ENCODE measurements around the gene MAP3K5. TPM values are rescaled to one million over a fixed set of nuclear protein-coding genes. Genes with fewer than 3 reads are reported as not detected.

Gene MAP3K5
- total RNA-seq, 1 experiment from 2014 or later, result 8.1 TPM

GRCh38 chr6:136729832-136730231 is 62.4 kb downstream of the MAP3K5 start:
- ATAC-seq (no peak), DNase-seq (ENCODE audit: low read depth, low spot score) (no peak)
- H3K4me1 ChIP-seq (ENCODE audit: control insufficient read depth, insufficient read depth, low read length), result no peaks in the 10 kb centered on the region
- H3K9me3 ChIP-seq (ENCODE audit: control insufficient read depth, insufficient read depth, low read depth, low read length), result no peaks in the 10 kb centered on the region
- H3K4me3 ChIP-seq (ENCODE audit: low read depth in 2 of 2, low read length in 2 of 2), result no peak overlapping the region
- no peak for TF ChIP-seq SIN3A (IDR thresholded peaks at IDR 0.05; ENCODE audit: borderline replicate concordance, insufficient read depth, low read depth, low read length)
- intact Hi-C loops (cut with micrococcal nuclease; ENCODE audit: unreplicated experiment) (no loop called here), in situ Hi-C loops (cut with HindIII; ENCODE audit: low pct_unique_long_range_greater_than_20kb, low sequenced_read_pairs) (no loop called here)
- POLR2A ChIA-PET, result no interaction called here
- CTCF ChIA-PET, result no interaction called here
- H3K36me3 ChIP-seq (ENCODE audit: control insufficient read depth, insufficient read depth, low read length), result no peaks in the 10 kb centered on the region
- H3K27ac ChIP-seq (ENCODE audit: low read length), result no peak overlapping the region
- no TSS peak for BruUV-seq (replicated peaks)
- no peaks in the 10 kb centered on the region for H3K27me3 ChIP-seq (ENCODE audit: control insufficient read depth, insufficient read depth, low read length)

GRCh38 chr6:136728976-136729515 is 63.2 kb downstream of the MAP3K5 start:
- Histone ChIP-seq H3K36me3 (ENCODE audit: control insufficient read depth, insufficient read depth, low read length) (no peaks in the 10 kb centered on the region), H3K9me3 (ENCODE audit: control insufficient read depth, insufficient read depth, low read depth, low read length) (no peaks in the 10 kb centered on the region), H3K27me3 (ENCODE audit: control insufficient read depth, insufficient read depth, low read length) (no peaks in the 10 kb centered on the region), H3K4me1 (ENCODE audit: control insufficient read depth, insufficient read depth, low read length) (no peaks in the 10 kb centered on the region), H3K27ac (ENCODE audit: low read length) (no peak overlapping the region), H3K4me3 (ENCODE audit: low read depth in 2 of 2, low read length in 2 of 2) (no peak overlapping the region)
- BruUV-seq (replicated peaks), result no TSS peak
- TF ChIP-seq TCF7L2 (IDR thresholded peaks at IDR 0.05; ENCODE audit: low read depth, low read length) (no peak), CTCF (IDR thresholded peaks at IDR 0.05) (no peak), SIN3A (IDR thresholded peaks at IDR 0.05; ENCODE audit: borderline replicate concordance, insufficient read depth, low read depth, low read length) (no peak), POLR2AphosphoS5 (IDR thresholded peaks at IDR 0.05; ENCODE audit: low read depth, low read length) (no peak), REST (IDR thresholded peaks at IDR 0.05; ENCODE audit: insufficient read depth in 1 of 2, low read depth in 2 of 2, low read length in 1 of 2) (no peak)
- CTCF ChIA-PET, result no interaction called here
- ATAC-seq (no peak), DNase-seq (ENCODE audit: low read depth, low spot score) (no peak)
- in situ Hi-C loops (cut with HindIII; ENCODE audit: low pct_unique_long_range_greater_than_20kb, low sequenced_read_pairs) (no loop called here), intact Hi-C loops (cut with micrococcal nuclease; ENCODE audit: unreplicated experiment) (no loop called here)
- POLR2A ChIA-PET, result no interaction called here

GRCh38 chr6:136728033-136728939 is 64.0 kb downstream of the MAP3K5 start:
- intact Hi-C loops (cut with micrococcal nuclease; ENCODE audit: unreplicated experiment), result no loop called here
- DNase-seq (ENCODE audit: low read depth, low spot score) (no peak), ATAC-seq (no peak)
- Histone ChIP-seq H3K9me3 (ENCODE audit: control insufficient read depth, insufficient read depth, low read depth, low read length) (no peaks in the 10 kb centered on the region), H3K27me3 (ENCODE audit: control insufficient read depth, insufficient read depth, low read length) (no peaks in the 10 kb centered on the region), H3K4me3 (ENCODE audit: low read depth in 2 of 2, low read length in 2 of 2) (no peak overlapping the region), H3K4me1 (ENCODE audit: control insufficient read depth, insufficient read depth, low read length) (no peaks in the 10 kb centered on the region), H3K36me3 (ENCODE audit: control insufficient read depth, insufficient read depth, low read length) (no peaks in the 10 kb centered on the region), H3K27ac (ENCODE audit: low read length) (no peak overlapping the region)
- BruUV-seq (replicated peaks), result no TSS peak
- in situ Hi-C loops (cut with HindIII; ENCODE audit: low pct_unique_long_range_greater_than_20kb, low sequenced_read_pairs), result no loop called here
- ChIA-PET CTCF (no interaction called here), POLR2A (no interaction called here)
- TF ChIP-seq SIN3A (IDR thresholded peaks at IDR 0.05; ENCODE audit: borderline replicate concordance, insufficient read depth, low read depth, low read length) (no peak), REST (IDR thresholded peaks at IDR 0.05; ENCODE audit: insufficient read depth in 1 of 2, low read depth in 2 of 2, low read length in 1 of 2) (no peak), TCF7L2 (IDR thresholded peaks at IDR 0.05; ENCODE audit: low read depth, low read length) (no peak)

Measured in Panc1 (cell line).